GM12878 (cell line): ENCODE data around the gene SFSWAP. TPM values are rescaled to one million over a fixed set of nuclear protein-coding genes. Genes with fewer than 3 reads are reported as not detected.

Experiments used
- ATAC-seq: fragments of 200-7000 bp; cut with Tn5 transposase; 3 replicates; pipeline ENCODE4 v1.9.1; 2020; ENCODE audit warnings: mild to moderate bottlenecking, moderate library complexity
- BruUV-seq: library from RNA; stranded (reverse); fragments of 400-500 nt; replicated peaks from 2 replicates; lab custom pipeline; 2021; lab: Mats Ljungman, UMichigan
- CTCF ChIA-PET: fragments of 300-600 bp; sonication (Branson Sonifier 250); formaldehyde crosslinking; extraction: SDS; loops from one replicate; lab custom pipeline; 2021; ENCODE audit warnings: inconsistent platforms; lab: Yijun Ruan, JAX
- POLR2A ChIA-PET: fragments of 350-600 bp; formaldehyde crosslinking; extraction: SDS; loops from one replicate; lab custom pipeline; 2021; ENCODE audit warnings: inconsistent platforms; lab: Charles Lee
- RAD21 ChIA-PET: fragments of 300-600 bp; sonication (Branson Sonifier 250); formaldehyde crosslinking; loops from one replicate; lab custom pipeline; 2023; ENCODE audit warnings: antibody characterized with exemption; ENCODE audit not compliant: unreplicated experiment; lab: Charles Lee
- SMC1A ChIA-PET: fragments of 300-600 bp; sonication (Branson Sonifier 250); formaldehyde crosslinking; loops from one replicate; lab custom pipeline; 2023; ENCODE audit not compliant: unreplicated experiment, uncharacterized antibody; lab: Charles Lee
- DNase-seq: peaks from one replicate; pipeline ENCODE4 v3.0.0-alpha.2; 2011; ENCODE audit warnings: low read depth, low spot score
- FAIRE-seq: peaks from 3 replicates; lab custom pipeline; 2011; peaks lifted over from hg19 to GRCh38; lab: Jason Lieb, UNC
- H2AFZ ChIP-seq: 2 replicates; pipeline ENCODE4 v1.6.0; 2011; ENCODE audit warnings: low read depth, low read length, control low read depth; ENCODE audit not compliant: control insufficient read depth
- H3K27ac ChIP-seq: 2 replicates; pipeline ENCODE4 v1.5.1; 2011; ENCODE audit warnings: control low read depth; ENCODE audit not compliant: control insufficient read depth, insufficient read depth
- H3K27me3 ChIP-seq, 2 experiments: replicated peaks in 1 of 2; 2 replicates each; pipeline versions ENCODE4 v1.6.0 to v1.6.1; 2011; ENCODE audit warnings: low read length in 1 of 2; ENCODE audit not compliant: control insufficient read depth in 2 of 2, insufficient read depth in 2 of 2
- H3K36me3 ChIP-seq, 2 experiments: 2 replicates each; pipeline ENCODE4 v1.5.1; 2011; ENCODE audit warnings: low read length in 1 of 2; ENCODE audit not compliant: control insufficient read depth in 2 of 2, insufficient read depth in 2 of 2
- H3K4me1 ChIP-seq: 2 replicates; pipeline ENCODE4 v1.6.1; 2011; ENCODE audit warnings: mild to moderate bottlenecking, low read length, moderate library complexity, mixed read lengths; ENCODE audit not compliant: control insufficient read depth, insufficient read depth
- H3K4me2 ChIP-seq: 2 replicates; pipeline ENCODE4 v1.6.0; 2011; ENCODE audit warnings: control low read depth; ENCODE audit not compliant: control insufficient read depth, insufficient read depth
- H3K4me3 ChIP-seq: fragments of 200-600 bp; sonication (generic); 2 replicates; pipeline ENCODE4 v1.5.1; 2016
- H3K79me2 ChIP-seq: 2 replicates; pipeline ENCODE4 v1.6.0; 2011; ENCODE audit warnings: low read length; ENCODE audit not compliant: control insufficient read depth, insufficient read depth
- H3K9ac ChIP-seq: 2 replicates; pipeline ENCODE4 v1.8.0; 2011; ENCODE audit warnings: low read length, control low read depth, mixed read lengths; ENCODE audit not compliant: control insufficient read depth, insufficient read depth
- H3K9me3 ChIP-seq: replicated peaks from 3 replicates; pipeline ENCODE4 v1.5.1; 2011; ENCODE audit warnings: mild to moderate bottlenecking, low read length; ENCODE audit not compliant: control insufficient read depth, insufficient read depth
- H4K20me1 ChIP-seq: 2 replicates; pipeline ENCODE4 v1.6.0; 2011; ENCODE audit not compliant: control insufficient read depth, insufficient read depth
- ELK1 ChIP-seq: IDR thresholded peaks from 2 replicates; pipeline ENCODE4 v1.6.1; 2012; ENCODE audit warnings: low read depth, low read length, improper control_type of control experiment
- SMAD5 ChIP-seq: IDR thresholded peaks from 2 replicates; pipeline ENCODE4 v1.6.1; 2016; ENCODE audit warnings: antibody characterized with exemption, low read depth
- SRF ChIP-seq, 2 experiments: IDR thresholded peaks; 2 replicates each; pipeline ENCODE4 v1.6.1; 2011; ENCODE audit warnings: low read depth in 2 of 2, low read length in 2 of 2, mild to moderate bottlenecking in 1 of 2, moderate library complexity in 1 of 2
- STAT3 ChIP-seq: IDR thresholded peaks from 2 replicates; pipeline ENCODE4 v1.6.1; 2011; ENCODE audit warnings: low read depth, low read length, improper control_type of control experiment
- TCF12 ChIP-seq: IDR thresholded peaks from 2 replicates; pipeline ENCODE4 v1.6.1; 2011; ENCODE audit warnings: low read depth, mild to moderate bottlenecking, low read length
- ZBTB33 ChIP-seq: fragments of 450-650 bp; IDR thresholded peaks from 2 replicates; pipeline ENCODE4 v1.6.1; 2017; ENCODE audit warnings: mild to moderate bottlenecking
- ZNF217 ChIP-seq: fragments of 450-650 bp; IDR thresholded peaks from 2 replicates; pipeline ENCODE4 v1.6.1; 2017; ENCODE audit warnings: antibody characterized with exemption, mild to moderate bottlenecking
- WGBS: methylation state at CpG from one replicate; pipeline ENCODE4 v1.1.6; 2016; ENCODE audit warnings: low lambda C conversion rate; ENCODE audit not compliant: insufficient replicate concordance, insufficient coverage; ENCODE audit errors: missing lambda C conversion rate; 5-methylcytosine and 5-hydroxymethylcytosine counted together
- in situ Hi-C: fragments of 300-500 bp; cut with MboI; formaldehyde crosslinking; loops from 9 replicates; pipeline ENCODE4 v1.14.3; 2018; ENCODE audit warnings: mixed read lengths
- intact Hi-C: fragments of 100-400 bp; cut with micrococcal nuclease; formaldehyde crosslinking; loops from one replicate; pipeline ENCODE4 v1.14.2; 2022; ENCODE audit not compliant: unreplicated experiment
- polyA plus RNA-seq, 11 experiments: library from polyadenylated mRNA; depleted of rRNA in 4 of 11; unstranded in 6 of 11; stranded (reverse) in 5 of 11; fragments of >200 nt; fragmentation: Nextera tagmentation in 4 of 11; fragmentation: Illumina TruSeq in 1 of 11; extraction: Ambion mirVana in 4 of 11; extraction: Trizol in 1 of 11; gene quantifications; 1 replicate in 1 of 11; 2 replicates in 10 of 11; pipeline versions ENCODE4 v1.2.1 to v1.2.3, GENCODE V29; 2011 to 2016; ENCODE audit warnings: inconsistent platforms in 2 of 11, missing spikeins in 2 of 11, low read depth in 1 of 11
- total RNA-seq, 4 experiments: library from RNA; depleted of rRNA in 3 of 4; stranded (reverse); fragments of >200 nt in 3 of 4; fragmentation: Illumina TruSeq in 1 of 4; extraction: Trizol in 1 of 4; gene quantifications; 2 replicates each; pipeline versions ENCODE4 v1.2.1 to v1.2.3, GENCODE V29; 2013 to 2021

Gene SFSWAP
- total and polyA plus RNA-seq, 10 of the 15 experiments (the other 5 are each of a cell fraction or from before 2014, with no cell fraction given), result 1.8 to 48.6 (median 25.0) TPM

GRCh38 chr12:131818821-131819585, 108.1 kb downstream of the SFSWAP start (continued):
- TF ChIP-seq ZBTB33 (no peak), SMAD5 (no peak), STAT3 (no peak), SRF (IDR thresholded peaks at IDR 0.05; ENCODE audit: low read depth in 2 of 2, low read length in 2 of 2) (no peak), ELK1 (no peak)

GRCh38 chr12:131824450-131824849, 113.6 kb downstream of the SFSWAP start:
- RAD21 ChIA-PET, result no interaction called here

More at GRCh38 chr12:131824450-131824849, 113.6 kb downstream of the SFSWAP start:
- in situ Hi-C loops, result loop anchor here (10.0 kb wide), 1 partner anchor 720 kb away; no protein-coding TSS in a partner anchor
- Histone ChIP-seq H3K9me3 (no peaks in the 10 kb centered on the region), H3K9ac (no peak overlapping the region), H3K27ac (no peak overlapping the region)
- DNase-seq, result no peak
- no peak for TF ChIP-seq STAT3
- no peak for TF ChIP-seq ZNF217
- TF ChIP-seq TCF12, result no peak
- TF ChIP-seq, all 136 proteins: peak for 0
- intact Hi-C loops, result no loop called here
- H3K4me3 ChIP-seq, result no peak overlapping the region
- no peaks in the 10 kb centered on the region for H3K4me1 ChIP-seq
- no peaks in the 10 kb centered on the region for H3K79me2 ChIP-seq
- no peak overlapping the region for H3K4me2 ChIP-seq
- no TSS peak for BruUV-seq
- H2AFZ ChIP-seq, result no peak overlapping the region
- POLR2A ChIA-PET, result no interaction called here
- CTCF ChIA-PET, result no interaction called here
- ATAC-seq (no peak), FAIRE-seq (no peak)
- WGBS, result 66% methylated on average over 6 of the region's 6 CpGs
- H3K36me3 ChIP-seq, result no peaks in the 10 kb centered on the region
- SMC1A ChIA-PET, result no interaction called here
- no peaks in the 10 kb centered on the region for H4K20me1 ChIP-seq
- peaks cover 2 to 6% of the 10 kb centered on the region in 2 experiments; a peak in 3 of 4 replicates for H3K27me3 ChIP-seq
